ENCODE measurements around the gene ZNF462. TPM values are rescaled to one million over a fixed set of nuclear protein-coding genes. Genes with fewer than 3 reads are reported as not detected.
A peak's percentile ranks its signal among the peaks of the same experiment; 100 is the strongest.

Gene ZNF462
- total and polyA plus RNA-seq, 9 donors: 7.0 to 18.8 (median 9.2) TPM

GRCh38 chr9:106956971-106957370, 94.0 kb downstream of the ZNF462 start:
- Histone ChIP-seq H3K27me3 (ENCODE audit: control insufficient read depth, insufficient read depth, low read length) (no peaks in the 10 kb centered on the region), H3K9me3 (replicated peaks; ENCODE audit: control insufficient read depth, low read depth, low read length) (no peaks in the 10 kb centered on the region), H3K36me3 (ENCODE audit: control insufficient read depth, insufficient read depth, low read length) (peaks cover 20% of the 10 kb centered on the region), H3K27ac (ENCODE audit: low read length) (no peak overlapping the region), H3K4me1 (ENCODE audit: control insufficient read depth, insufficient read depth, low read length) (no peaks in the 10 kb centered on the region), H3K4me3 (ENCODE audit: low read length) (no peak overlapping the region)
- WGBS (ENCODE audit: insufficient coverage): 50% methylated on average over 1 of the region's 5 CpGs
- no peak for DNase-seq

GRCh38 chr9:106958955-106959657, 96.1 kb downstream of the ZNF462 start:
- H3K36me3 ChIP-seq (ENCODE audit: control insufficient read depth, insufficient read depth, low read length): peaks cover 10% of the 10 kb centered on the region
- H3K4me3 ChIP-seq (ENCODE audit: low read length): no peak overlapping the region
- no peak overlapping the region for H3K27ac ChIP-seq (ENCODE audit: low read length)
- no peaks in the 10 kb centered on the region for H3K4me1 ChIP-seq (ENCODE audit: control insufficient read depth, insufficient read depth, low read length)
- H3K27me3 ChIP-seq (ENCODE audit: control insufficient read depth, insufficient read depth, low read length): no peaks in the 10 kb centered on the region
- H3K9me3 ChIP-seq (replicated peaks; ENCODE audit: control insufficient read depth, low read depth, low read length): no peaks in the 10 kb centered on the region
- no peak for DNase-seq

GRCh38 chr9:106960258-106960657, 97.3 kb downstream of the ZNF462 start:
- no peaks in the 10 kb centered on the region for H3K9me3 ChIP-seq (replicated peaks; ENCODE audit: control insufficient read depth, low read depth, low read length)
- no peaks in the 10 kb centered on the region for H3K4me1 ChIP-seq (ENCODE audit: control insufficient read depth, insufficient read depth, low read length)
- H3K27ac ChIP-seq (ENCODE audit: low read length): peak overlapping the region; percentile 54
- H3K27me3 ChIP-seq (ENCODE audit: control insufficient read depth, insufficient read depth, low read length): no peaks in the 10 kb centered on the region
- H3K4me3 ChIP-seq (ENCODE audit: low read length): no peak overlapping the region
- H3K36me3 ChIP-seq (ENCODE audit: control insufficient read depth, insufficient read depth, low read length): peaks cover 10% of the 10 kb centered on the region
- no peak for DNase-seq
- WGBS (ENCODE audit: insufficient coverage): 90% methylated on average over 2 of the region's 5 CpGs

GRCh38 chr9:106961623-106962022, 98.7 kb downstream of the ZNF462 start:
- peaks cover 10% of the 10 kb centered on the region for H3K36me3 ChIP-seq (ENCODE audit: control insufficient read depth, insufficient read depth, low read length)
- no peaks in the 10 kb centered on the region for H3K9me3 ChIP-seq (replicated peaks; ENCODE audit: control insufficient read depth, low read depth, low read length)
- 79% methylated on average over 2 of the region's 2 CpGs for WGBS (ENCODE audit: insufficient coverage)
- no peak for DNase-seq
- no peaks in the 10 kb centered on the region for H3K4me1 ChIP-seq (ENCODE audit: control insufficient read depth, insufficient read depth, low read length)
- H3K27ac ChIP-seq (ENCODE audit: low read length): peak overlapping the region; percentile 92
- no peak overlapping the region for H3K4me3 ChIP-seq (ENCODE audit: low read length)
- no peaks in the 10 kb centered on the region for H3K27me3 ChIP-seq (ENCODE audit: control insufficient read depth, insufficient read depth, low read length)

GRCh38 chr9:106962122-106962521, 99.2 kb downstream of the ZNF462 start:
- no peaks in the 10 kb centered on the region for H3K9me3 ChIP-seq (replicated peaks; ENCODE audit: control insufficient read depth, low read depth, low read length)
- H3K4me1 ChIP-seq (ENCODE audit: control insufficient read depth, insufficient read depth, low read length): no peaks in the 10 kb centered on the region
- no peak for DNase-seq
- no peak overlapping the region for H3K4me3 ChIP-seq (ENCODE audit: low read length)
- no peaks in the 10 kb centered on the region for H3K27me3 ChIP-seq (ENCODE audit: control insufficient read depth, insufficient read depth, low read length)
- peaks cover 10% of the 10 kb centered on the region for H3K36me3 ChIP-seq (ENCODE audit: control insufficient read depth, insufficient read depth, low read length)
- peak overlapping the region; percentile 92 for H3K27ac ChIP-seq (ENCODE audit: low read length)
- WGBS (ENCODE audit: insufficient coverage): 69% methylated on average over 1 of the region's 2 CpGs

GRCh38 chr9:106962615-106963363, 99.8 kb downstream of the ZNF462 start:
- peaks cover 10% of the 10 kb centered on the region for H3K36me3 ChIP-seq (ENCODE audit: control insufficient read depth, insufficient read depth, low read length)
- WGBS (ENCODE audit: insufficient coverage): 33% methylated on average over 2 of the region's 8 CpGs
- H3K4me3 ChIP-seq (ENCODE audit: low read length): no peak overlapping the region
- no peaks in the 10 kb centered on the region for H3K27me3 ChIP-seq (ENCODE audit: control insufficient read depth, insufficient read depth, low read length)
- H3K4me1 ChIP-seq (ENCODE audit: control insufficient read depth, insufficient read depth, low read length): no peaks in the 10 kb centered on the region
- peak; percentile 96 for DNase-seq
- no peaks in the 10 kb centered on the region for H3K9me3 ChIP-seq (replicated peaks; ENCODE audit: control insufficient read depth, low read depth, low read length)
- peak overlapping the region; percentile 92 for H3K27ac ChIP-seq (ENCODE audit: low read length)

- Histone ChIP-seq H3K27me3 (ENCODE audit: control insufficient read depth, insufficient read depth, low read length) (no peaks in the 10 kb centered on the region), H3K27ac (ENCODE audit: low read length) (peak overlapping the region; percentile 92), H3K4me1 (ENCODE audit: control insufficient read depth, insufficient read depth, low read length) (no peaks in the 10 kb centered on the region), H3K36me3 (ENCODE audit: control insufficient read depth, insufficient read depth, low read length) (peaks cover 6% of the 10 kb centered on the region), H3K4me3 (ENCODE audit: low read length) (no peak overlapping the region), H3K9me3 (replicated peaks; ENCODE audit: control insufficient read depth, low read depth, low read length) (no peaks in the 10 kb centered on the region)
- DNase-seq: no peak
- WGBS (ENCODE audit: insufficient coverage): no CpG with 5 or more reads among the region's 3 CpGs
Observed at GRCh38 chr9:106963684-106964083, 100.7 kb downstream of the ZNF462 start.

GRCh38 chr9:106964329-106964728, 101.4 kb downstream of the ZNF462 start:
- no peaks in the 10 kb centered on the region for H3K27me3 ChIP-seq (ENCODE audit: control insufficient read depth, insufficient read depth, low read length)
- H3K9me3 ChIP-seq (replicated peaks; ENCODE audit: control insufficient read depth, low read depth, low read length): no peaks in the 10 kb centered on the region
- no peak for DNase-seq
- no peaks in the 10 kb centered on the region for H3K4me1 ChIP-seq (ENCODE audit: control insufficient read depth, insufficient read depth, low read length)
- H3K27ac ChIP-seq (ENCODE audit: low read length): no peak overlapping the region
- WGBS (ENCODE audit: insufficient coverage): no CpG with 5 or more reads among the region's 2 CpGs
- H3K36me3 ChIP-seq (ENCODE audit: control insufficient read depth, insufficient read depth, low read length): peaks cover 2% of the 10 kb centered on the region
- H3K4me3 ChIP-seq (ENCODE audit: low read length): no peak overlapping the region

GRCh38 chr9:106964822-106965525, 102.0 kb downstream of the ZNF462 start:
- Histone ChIP-seq H3K27me3 (ENCODE audit: control insufficient read depth, insufficient read depth, low read length) (no peaks in the 10 kb centered on the region), H3K4me3 (ENCODE audit: low read length) (no peak overlapping the region), H3K27ac (ENCODE audit: low read length) (no peak overlapping the region), H3K9me3 (replicated peaks; ENCODE audit: control insufficient read depth, low read depth, low read length) (no peaks in the 10 kb centered on the region), H3K4me1 (ENCODE audit: control insufficient read depth, insufficient read depth, low read length) (no peaks in the 10 kb centered on the region), H3K36me3 (ENCODE audit: control insufficient read depth, insufficient read depth, low read length) (no peaks in the 10 kb centered on the region)
- WGBS (ENCODE audit: insufficient coverage): 97% methylated on average over 3 of the region's 4 CpGs
- DNase-seq: no peak

GRCh38 chr9:106966481-106966880, 103.5 kb downstream of the ZNF462 start:
- Histone ChIP-seq H3K27me3 (ENCODE audit: control insufficient read depth, insufficient read depth, low read length) (no peaks in the 10 kb centered on the region), H3K27ac (ENCODE audit: low read length) (no peak overlapping the region), H3K4me1 (ENCODE audit: control insufficient read depth, insufficient read depth, low read length) (no peaks in the 10 kb centered on the region), H3K9me3 (replicated peaks; ENCODE audit: control insufficient read depth, low read depth, low read length) (no peaks in the 10 kb centered on the region), H3K4me3 (ENCODE audit: low read length) (no peak overlapping the region), H3K36me3 (ENCODE audit: control insufficient read depth, insufficient read depth, low read length) (no peaks in the 10 kb centered on the region)
- no peak for DNase-seq
- WGBS (ENCODE audit: insufficient coverage): no CpG with 5 or more reads among the region's 1 CpG

All from muscle of leg (tissue), 11 donors.